ENCODE results near the gene GABRD. TPM values are rescaled to one million over a fixed set of nuclear protein-coding genes. Genes with fewer than 3 reads are reported as not detected.

Gene GABRD
- total and polyA plus RNA-seq, 2 experiments from 2014 or later: 2.1 to 5.1 TPM

GRCh38 chr1:1987142-1987510 is 32.0 kb upstream of the GABRD start:
- Mint-ChIP-seq H3K27ac (no peak overlapping the region), H3K36me3 (ENCODE audit: low read depth) (no peaks in the 10 kb centered on the region), H3K27me3 (ENCODE audit: insufficient read depth, low read depth, poor library complexity) (peaks cover 11% of the 10 kb centered on the region), H3K9me3 (0 out of 3 replicates have a peak, but pooled peaks cover 2% of the 10 kb centered on the region), H3K4me3 (no peak overlapping the region), H3K4me1 (peaks cover 13% of the 10 kb centered on the region)
- Histone ChIP-seq H3F3A (replicated peaks; ENCODE audit: low read depth) (no peaks in the 10 kb centered on the region), H3K4me1 (ENCODE audit: insufficient read depth) (no peaks in the 10 kb centered on the region), H3K79me2 (replicated peaks; ENCODE audit: insufficient read depth) (no peaks in the 10 kb centered on the region), H3K4me2 (no peak overlapping the region), H3K4me3 (no peak overlapping the region), H3K36me3 (ENCODE audit: insufficient read depth) (no peaks in the 10 kb centered on the region), H3K27ac (ENCODE audit: low read depth) (no peak overlapping the region), H3K9me2 (ENCODE audit: insufficient read depth) (no peaks in the 10 kb centered on the region), H3K27me3 (ENCODE audit: insufficient read depth) (no peaks in the 10 kb centered on the region), H4K20me1 (replicated peaks; ENCODE audit: insufficient read depth) (no peaks in the 10 kb centered on the region), H2AFZ (no peak overlapping the region)
- ATAC-seq (no peak), DNase-seq (ENCODE audit: low spot score) (no peak)
- no peak for TF ChIP-seq EZH2phosphoT487 (IDR thresholded peaks at IDR 0.05; ENCODE audit: unreplicated experiment)
- no peak for TF ChIP-seq JUNB (IDR thresholded peaks at IDR 0.05; ENCODE audit: unreplicated experiment)
- no peak for TF ChIP-seq REST (IDR thresholded peaks at IDR 0.05; ENCODE audit: unreplicated experiment)
- no peak for TF ChIP-seq POLR2AphosphoS5 (IDR thresholded peaks at IDR 0.05; ENCODE audit: low read depth)
- no peak for TF ChIP-seq ZNF331 (CRISPR knock-in tag; IDR thresholded peaks at IDR 0.05; ENCODE audit: low read depth)
- TF ChIP-seq ZNF114 (CRISPR knock-in tag; IDR thresholded peaks at IDR 0.05): no peak
- TF ChIP-seq NANOG (IDR thresholded peaks at IDR 0.05; ENCODE audit: borderline replicate concordance): no peak
- TF ChIP-seq CTCF (conservative IDR thresholded peaks at IDR 0.05; ENCODE audit: low read depth in 2 of 2): no peak
- TF ChIP-seq ETS1 (IDR thresholded peaks at IDR 0.05): no peak
- no peak for TF ChIP-seq CREB1 (CRISPR knock-in tag; IDR thresholded peaks at IDR 0.05; ENCODE audit: low read depth)
- TF ChIP-seq EZH2 (IDR thresholded peaks at IDR 0.05; ENCODE audit: low read depth, unreplicated experiment): no peak
- no peak for TF ChIP-seq ZNF462 (CRISPR knock-in tag; IDR thresholded peaks at IDR 0.05)
